Parathyroid adenoma (tissue), 2 donors: ENCODE measurements around the gene F2RL2.

ENCODE experiments used
- H2AFZ ChIP-seq: fragments of 300-600 bp; sonication (generic); one replicate; pipeline ENCODE4 v1.7.0; 2017; ENCODE audit warnings: antibody characterized with exemption, mild to moderate bottlenecking
- H3K27ac ChIP-seq: fragments of 300-600 bp; sonication (generic); one replicate; pipeline ENCODE4 v1.7.0; 2017
- H3K27me3 ChIP-seq: fragments of 300-600 bp; sonication (generic); one replicate; pipeline ENCODE4 v1.7.0; 2017; ENCODE audit warnings: low read length; ENCODE audit not compliant: control insufficient read depth, insufficient read depth
- H3K36me3 ChIP-seq: fragments of 300-600 bp; sonication (generic); one replicate; pipeline ENCODE4 v1.7.0; 2017; ENCODE audit warnings: low read length; ENCODE audit not compliant: control insufficient read depth, insufficient read depth
- H3K4me1 ChIP-seq: fragments of 300-600 bp; sonication (generic); one replicate; pipeline ENCODE4 v1.7.0; 2017; ENCODE audit warnings: control low read depth
- H3K4me2 ChIP-seq: fragments of 300-600 bp; sonication (generic); one replicate; pipeline ENCODE4 v1.7.0; 2017; ENCODE audit warnings: low read length
- H3K4me3 ChIP-seq: fragments of 300-600 bp; sonication (generic); one replicate; pipeline ENCODE4 v1.7.0; 2017; ENCODE audit warnings: low read depth, low read length
- H3K79me2 ChIP-seq: fragments of 300-600 bp; sonication (generic); one replicate; pipeline ENCODE4 v1.7.0; 2017; ENCODE audit warnings: control low read depth
- H3K9ac ChIP-seq: fragments of 300-600 bp; sonication (generic); one replicate; pipeline ENCODE4 v1.7.0; 2017; ENCODE audit warnings: mild to moderate bottlenecking
- H3K9me3 ChIP-seq: fragments of 300-600 bp; sonication (generic); one replicate; pipeline ENCODE4 v1.7.0; 2017; ENCODE audit warnings: low read length; ENCODE audit not compliant: control insufficient read depth
- TF ChIP-seq, protein P1 (sequence below): fragments of 300-600 bp; sonication (generic); IDR thresholded peaks from one replicate; pipeline ENCODE4 v1.7.0; 2017; ENCODE audit warnings: antibody characterized with exemption, mild to moderate bottlenecking
- donor health status: primary hyperparathyroidism.

The F2RL2 gene

DNA sequence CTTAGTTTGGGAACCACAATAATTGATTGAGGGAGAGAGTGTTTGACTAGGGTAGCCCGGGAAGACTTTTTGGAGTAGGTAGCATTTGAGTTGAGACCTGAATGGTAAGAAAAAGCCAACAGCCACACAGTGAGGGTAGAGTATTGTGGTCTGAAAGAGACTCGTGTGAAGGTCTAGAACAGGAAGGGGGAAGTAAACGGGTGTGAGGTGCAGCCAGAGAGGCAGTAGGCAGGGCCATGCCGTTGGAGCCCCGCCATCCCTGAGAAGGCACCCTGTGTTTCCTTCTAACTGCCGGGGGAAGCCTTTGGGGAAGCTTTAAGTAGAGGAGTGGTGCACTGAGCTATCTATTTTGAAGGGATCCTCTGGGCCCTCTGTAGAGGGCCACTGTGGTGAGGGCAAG is 3.5 kb upstream of the F2RL2 start:
- Histone ChIP-seq H3K4me2 (no peak overlapping the region), H2AFZ (no peak overlapping the region), H3K9me3 (no peaks in the 10 kb centered on the region), H3K36me3 (no peaks in the 10 kb centered on the region), H3K27me3 (no peaks in the 10 kb centered on the region), H3K27ac (no peak overlapping the region), H3K4me1 (no peaks in the 10 kb centered on the region), H3K4me3 (no peak overlapping the region), H3K9ac (no peak overlapping the region), H3K79me2 (no peaks in the 10 kb centered on the region)
- TF ChIP-seq, protein P1, sequence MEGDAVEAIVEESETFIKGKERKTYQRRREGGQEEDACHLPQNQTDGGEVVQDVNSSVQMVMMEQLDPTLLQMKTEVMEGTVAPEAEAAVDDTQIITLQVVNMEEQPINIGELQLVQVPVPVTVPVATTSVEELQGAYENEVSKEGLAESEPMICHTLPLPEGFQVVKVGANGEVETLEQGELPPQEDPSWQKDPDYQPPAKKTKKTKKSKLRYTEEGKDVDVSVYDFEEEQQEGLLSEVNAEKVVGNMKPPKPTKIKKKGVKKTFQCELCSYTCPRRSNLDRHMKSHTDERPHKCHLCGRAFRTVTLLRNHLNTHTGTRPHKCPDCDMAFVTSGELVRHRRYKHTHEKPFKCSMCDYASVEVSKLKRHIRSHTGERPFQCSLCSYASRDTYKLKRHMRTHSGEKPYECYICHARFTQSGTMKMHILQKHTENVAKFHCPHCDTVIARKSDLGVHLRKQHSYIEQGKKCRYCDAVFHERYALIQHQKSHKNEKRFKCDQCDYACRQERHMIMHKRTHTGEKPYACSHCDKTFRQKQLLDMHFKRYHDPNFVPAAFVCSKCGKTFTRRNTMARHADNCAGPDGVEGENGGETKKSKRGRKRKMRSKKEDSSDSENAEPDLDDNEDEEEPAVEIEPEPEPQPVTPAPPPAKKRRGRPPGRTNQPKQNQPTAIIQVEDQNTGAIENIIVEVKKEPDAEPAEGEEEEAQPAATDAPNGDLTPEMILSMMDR = no peak

DNA sequence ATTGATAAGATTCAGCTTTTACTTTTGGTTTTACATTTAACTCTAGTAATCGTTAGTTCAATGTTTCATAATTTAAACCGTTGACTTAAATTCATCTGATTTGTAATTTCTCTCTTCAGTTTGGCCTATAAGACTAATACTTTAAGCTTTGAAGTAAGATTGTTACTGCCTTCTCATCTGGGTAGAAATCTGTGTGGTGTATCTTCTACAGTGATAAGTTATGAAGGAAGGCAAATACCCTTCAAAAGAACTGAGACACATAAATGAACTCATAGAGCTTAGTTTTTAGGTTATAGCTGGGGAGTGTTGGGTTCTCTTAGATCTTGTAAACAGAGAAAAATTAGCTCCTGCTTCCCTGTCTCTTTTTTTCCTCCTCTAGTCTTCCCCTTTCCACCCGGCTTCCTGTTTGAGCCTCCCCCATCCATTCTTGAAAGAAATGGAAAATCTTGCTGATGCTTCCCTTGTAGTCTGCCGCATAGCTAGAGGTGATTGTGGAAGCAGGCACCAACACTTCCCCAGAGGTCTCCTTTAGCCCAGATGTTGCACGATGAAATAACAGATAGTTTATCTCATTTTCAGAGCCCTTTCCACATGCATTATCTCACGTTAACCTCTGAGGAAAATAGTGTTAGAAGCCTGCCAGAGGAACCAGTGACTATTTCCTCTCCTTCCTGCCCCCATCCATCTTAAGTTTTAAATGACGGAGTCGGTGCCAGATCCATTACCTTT is 2.0 kb upstream of the F2RL2 start:
- Histone ChIP-seq H3K9me3 (no peaks in the 10 kb centered on the region), H3K36me3 (no peaks in the 10 kb centered on the region), H3K4me3 (no peak overlapping the region), H3K27me3 (no peaks in the 10 kb centered on the region), H3K9ac (no peak overlapping the region), H3K4me2 (no peak overlapping the region), H2AFZ (no peak overlapping the region), H3K27ac (no peak overlapping the region), H3K79me2 (no peaks in the 10 kb centered on the region), H3K4me1 (no peaks in the 10 kb centered on the region)
- TF ChIP-seq, protein P1 = no peak

DNA sequence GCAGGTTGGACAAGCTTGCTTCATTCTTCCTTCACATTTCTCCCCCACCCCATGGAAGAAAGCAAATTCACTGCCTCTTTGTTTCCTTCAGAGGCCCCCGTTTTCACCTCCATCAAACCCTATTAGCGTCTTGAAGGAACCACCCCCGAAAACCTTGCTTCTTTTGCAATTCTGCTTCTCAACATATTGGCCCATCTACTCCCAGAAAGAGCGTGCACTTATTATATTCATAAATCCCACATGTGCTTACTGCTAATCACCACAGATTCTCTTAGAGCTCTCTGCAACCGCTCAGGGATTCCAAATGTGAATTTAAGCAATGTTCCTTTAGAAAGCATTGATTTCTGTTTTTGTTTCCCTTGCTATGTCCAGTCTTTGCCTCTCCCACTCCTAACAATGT is 1.1 kb downstream of the F2RL2 start:
- H3K9ac ChIP-seq = no peak overlapping the region
- no peaks in the 10 kb centered on the region for H3K9me3 ChIP-seq
- no peaks in the 10 kb centered on the region for H3K27me3 ChIP-seq
- H2AFZ ChIP-seq = no peak overlapping the region
- H3K79me2 ChIP-seq = no peaks in the 10 kb centered on the region
- no peak overlapping the region for H3K4me3 ChIP-seq
- TF ChIP-seq, protein P1 = no peak
- no peaks in the 10 kb centered on the region for H3K36me3 ChIP-seq
- H3K27ac ChIP-seq = no peak overlapping the region
- no peaks in the 10 kb centered on the region for H3K4me1 ChIP-seq
- H3K4me2 ChIP-seq = no peak overlapping the region

- Histone ChIP-seq H3K9me3 (no peaks in the 10 kb centered on the region), H3K27me3 (no peaks in the 10 kb centered on the region), H2AFZ (no peak overlapping the region), H3K27ac (no peak overlapping the region), H3K4me1 (no peaks in the 10 kb centered on the region), H3K4me2 (no peak overlapping the region), H3K4me3 (no peak overlapping the region), H3K79me2 (no peaks in the 10 kb centered on the region), H3K9ac (no peak overlapping the region), H3K36me3 (no peaks in the 10 kb centered on the region)
- TF ChIP-seq, protein P1 = no peak
These were observed 3.0 kb downstream of the F2RL2 start for GRCh38 chr5:76620166-76620565.

- no peaks in the 10 kb centered on the region for H3K27me3 ChIP-seq
- no peaks in the 10 kb centered on the region for H3K36me3 ChIP-seq
- no peaks in the 10 kb centered on the region for H3K9me3 ChIP-seq
- H2AFZ ChIP-seq = no peak overlapping the region
- no peak overlapping the region for H3K4me3 ChIP-seq
- no peaks in the 10 kb centered on the region for H3K79me2 ChIP-seq
- no peak overlapping the region for H3K9ac ChIP-seq
- no peak overlapping the region for H3K27ac ChIP-seq
- TF ChIP-seq, protein P1 = no peak
- no peaks in the 10 kb centered on the region for H3K4me1 ChIP-seq
- H3K4me2 ChIP-seq = no peak overlapping the region
These were observed 5.5 kb downstream of the F2RL2 start for GRCh38 chr5:76617675-76618074.
